Activated CD4-positive, alpha-beta memory T cell treated with anti-CD3 and anti-CD28 coated beads, Interleukin-2, amount 10 ng/mL, durations not matched to agents 7 days and 5 days (primary cell): ENCODE measurements around the gene IQCC. TPM values are rescaled to one million over a fixed set of nuclear protein-coding genes. Genes with fewer than 3 reads are reported as not detected.

ENCODE experiments used
- CTCF ChIA-PET: fragments of 350-600 bp; sonication (Branson Sonifier 250); formaldehyde crosslinking; loops from one replicate; lab custom pipeline; 2021; ENCODE audit warnings: antibody characterized with exemption, inconsistent platforms; lab: Charles Lee
- POLR2A ChIA-PET: fragments of 350-600 bp; sonication (Branson Sonifier 250); formaldehyde crosslinking; loops from one replicate; lab custom pipeline; 2021; ENCODE audit warnings: antibody characterized with exemption; lab: Charles Lee
- DNase-seq: peaks from one replicate; pipeline ENCODE4 v3.0.0-alpha.2; 2020
- H3K27ac Mint-ChIP-seq: one replicate; pipeline ENCODE4 v1.8.0; 2021; ENCODE audit warnings: mild to moderate bottlenecking, mixed read lengths
- H3K27me3 Mint-ChIP-seq: one replicate; pipeline ENCODE4 v1.8.0; 2021; ENCODE audit warnings: mixed read lengths
- H3K36me3 Mint-ChIP-seq: one replicate; pipeline ENCODE4 v1.8.0; 2021; ENCODE audit warnings: low read depth, mixed read lengths
- H3K4me1 Mint-ChIP-seq: one replicate; pipeline ENCODE4 v1.8.0; 2021; ENCODE audit warnings: mixed read lengths
- H3K4me3 Mint-ChIP-seq: one replicate; pipeline ENCODE4 v1.8.0; 2021; ENCODE audit warnings: mild to moderate bottlenecking, mixed read lengths
- H3K9me3 Mint-ChIP-seq: one replicate; pipeline ENCODE4 v1.8.0; 2021; ENCODE audit warnings: mixed read lengths
- total RNA-seq, 2 experiments: library from RNA; stranded (reverse); gene quantifications; one replicate each; pipeline ENCODE4 v1.2.3, GENCODE V29; 2021

IQCC gene
- total RNA-seq, 2 experiments from 2014 or later, result 3.7 to 3.8 TPM

DNA sequence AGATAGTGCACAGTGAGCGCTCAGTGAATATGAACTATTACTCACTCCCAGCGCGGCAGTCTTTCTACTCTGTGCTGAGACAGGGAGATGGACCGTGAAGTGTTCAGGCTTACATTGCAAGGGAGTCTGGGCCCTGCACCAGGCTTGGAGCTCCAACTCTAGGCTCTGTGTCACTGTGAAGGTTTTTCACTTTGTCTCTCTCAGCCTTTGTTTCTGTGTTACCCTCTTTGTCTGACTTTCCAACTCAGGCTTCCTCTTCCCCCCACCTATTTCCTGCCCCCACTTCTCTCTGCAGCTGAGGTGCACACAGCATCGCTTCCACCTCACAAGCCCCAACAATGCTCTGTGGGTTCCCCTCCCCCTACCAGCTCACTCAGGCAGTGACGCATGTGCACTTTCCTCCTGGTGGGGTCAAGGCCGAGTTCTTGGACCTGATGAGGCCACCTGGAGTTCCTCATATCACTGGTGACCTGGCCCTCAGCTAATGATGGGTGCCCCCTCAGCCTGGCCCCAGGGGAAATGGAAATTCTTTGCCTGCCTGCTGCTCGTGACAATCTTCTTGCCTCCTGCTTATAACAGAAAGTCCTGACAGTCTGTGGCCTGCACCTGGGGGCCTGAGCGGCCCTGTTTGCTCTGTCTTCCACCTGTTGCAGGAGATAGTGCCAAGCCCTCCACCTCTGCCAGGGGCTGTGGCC is 44.5 kb downstream of the IQCC start:
- H3K36me3 Mint-ChIP-seq, result peaks cover 40% of the 10 kb centered on the region
- ChIA-PET POLR2A (interaction anchor here (1.0 to 11.5 kb wide), 23 partner anchors 10 to 401 kb away, joined by 3 to 156 read pairs (median 11); partner anchors contain the start of genes HDAC1, IQCC, KPNA6 and MARCKSL1), CTCF (interaction anchor here (0.6 to 8.4 kb wide), 14 partner anchors 9 to 701 kb away, joined by 3 to 73 read pairs (median 8); partner anchors contain the start of genes EIF3I, HDAC1, IQCC and MARCKSL1)
- peak; percentile 88 for DNase-seq
- H3K9me3 Mint-ChIP-seq, result no peaks in the 10 kb centered on the region
- H3K4me3 Mint-ChIP-seq, result peak overlapping the region; percentile 98
- peak overlapping the region; percentile 99 for H3K27ac Mint-ChIP-seq
- peaks cover 53% of the 10 kb centered on the region for H3K4me1 Mint-ChIP-seq
- H3K27me3 Mint-ChIP-seq, result no peaks in the 10 kb centered on the region

DNA sequence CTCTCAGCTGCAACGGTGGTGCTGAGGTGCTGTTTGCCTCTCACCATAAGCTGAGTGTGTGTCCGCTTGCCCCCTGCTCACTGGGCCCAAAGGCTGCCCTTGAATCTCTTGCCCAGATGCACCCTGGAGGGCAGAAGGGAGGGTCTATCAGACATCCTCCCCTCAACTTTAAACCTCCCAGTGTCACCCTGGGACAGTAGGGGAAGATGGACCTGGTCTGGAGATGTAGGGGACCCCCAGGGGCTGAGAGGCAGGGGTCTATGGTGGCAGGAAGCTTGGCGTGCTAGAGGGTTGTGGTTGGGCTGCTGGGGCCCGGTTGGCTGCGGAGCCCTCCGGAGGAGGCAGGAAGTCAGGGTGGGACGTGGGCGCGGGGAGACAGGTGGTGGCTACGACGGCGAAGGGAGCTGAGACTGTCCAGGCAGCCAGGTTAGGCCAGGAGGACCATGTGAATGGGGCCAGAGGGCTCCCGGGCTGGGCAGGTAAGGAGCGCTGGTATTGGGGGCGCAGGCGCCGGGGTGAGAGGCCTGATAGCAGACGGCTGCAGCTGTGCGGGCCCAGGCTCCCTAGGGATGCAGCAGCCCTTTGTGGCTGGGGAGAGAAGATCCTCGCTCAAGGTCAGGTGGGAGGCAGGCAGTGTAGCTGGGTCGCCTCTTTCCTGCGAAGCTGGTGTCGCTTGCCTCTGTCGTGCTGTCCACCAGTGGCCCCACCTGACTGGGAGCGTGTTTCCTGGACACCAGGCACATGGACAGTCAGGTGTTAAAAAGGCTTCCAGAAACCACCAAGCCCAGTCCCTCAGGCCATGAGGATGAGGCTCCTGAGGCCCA is 45.6 kb downstream of the IQCC start, which contains the start of gene LCK:
TSS of gene LCK (plus strand) at position 373 of the 824 bp plus-strand sequence. CDS start 23,065 bp downstream, outside the sequence.
- H3K36me3 Mint-ChIP-seq, result peaks cover 46% of the 10 kb centered on the region
- peak; percentile 77 for DNase-seq
- peaks cover 58% of the 10 kb centered on the region for H3K4me1 Mint-ChIP-seq
- H3K27me3 Mint-ChIP-seq, result no peaks in the 10 kb centered on the region
- H3K9me3 Mint-ChIP-seq, result no peaks in the 10 kb centered on the region
- CTCF ChIA-PET, result interaction anchor here (0.8 to 8.4 kb wide), 6 partner anchors 11 to 134 kb away, joined by 3 to 73 read pairs (median 21); partner anchors contain the start of genes EIF3I, HDAC1 and TMEM234
- H3K4me3 Mint-ChIP-seq, result peak within 1 kb of the TSS; percentile 98
- POLR2A ChIA-PET, result interaction anchor here (0.9 to 11.5 kb wide), 23 partner anchors 11 to 400 kb away, joined by 3 to 156 read pairs (median 9); partner anchors contain the start of genes BSDC1, HDAC1, IQCC and KHDRBS1
- H3K27ac Mint-ChIP-seq, result peak within 1 kb of the TSS; percentile 99

DNA sequence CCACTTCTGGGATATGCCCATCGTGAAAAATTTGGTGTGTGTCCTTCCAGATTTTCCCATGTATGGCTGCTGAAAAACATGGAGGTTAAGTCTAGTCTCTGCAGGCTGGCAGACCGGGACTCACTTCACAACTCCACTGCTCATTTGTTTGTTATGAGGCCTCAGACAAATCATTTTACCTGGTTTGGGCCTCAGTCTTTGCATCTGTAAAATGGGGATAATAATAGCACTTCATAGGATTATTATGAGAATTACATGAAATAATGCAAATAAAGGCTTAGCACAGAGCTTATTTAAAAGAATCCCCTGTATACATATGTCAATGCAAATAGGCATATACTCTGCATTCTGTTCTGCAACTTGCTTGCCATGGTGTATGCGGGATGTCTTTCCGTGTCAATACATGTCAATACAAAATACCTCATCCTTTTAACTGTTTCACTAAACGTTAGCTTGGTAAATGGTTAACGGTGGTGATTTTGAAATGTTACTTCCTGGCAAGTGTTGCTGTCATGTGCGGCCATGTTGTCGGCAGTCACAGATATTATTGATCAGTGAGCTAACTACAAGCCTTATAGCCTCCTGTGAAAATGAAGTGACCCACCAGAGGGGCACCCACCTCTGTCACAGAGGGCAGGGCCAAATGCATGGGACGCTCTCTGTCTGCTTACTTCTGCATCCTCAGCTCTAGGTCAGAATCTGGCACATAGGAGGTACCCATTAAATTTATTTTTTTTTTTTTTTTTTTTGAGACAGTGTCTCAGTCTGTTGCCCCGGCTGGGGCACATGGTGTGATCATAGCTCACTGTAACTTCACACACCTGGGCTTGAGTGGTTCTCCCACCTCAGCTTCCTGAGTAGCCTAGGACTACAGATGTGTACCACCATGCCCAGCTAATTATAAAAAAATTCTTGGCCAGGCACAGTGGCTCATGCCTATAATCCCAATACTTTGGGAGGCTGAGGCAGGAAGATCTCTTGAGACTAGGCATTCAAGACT is 49.9 kb downstream of the IQCC start:
- peak overlapping the region; percentile 93 for H3K27ac Mint-ChIP-seq
- H3K4me1 Mint-ChIP-seq, result peaks cover 45% of the 10 kb centered on the region
- H3K4me3 Mint-ChIP-seq, result peak overlapping the region; percentile 98
- DNase-seq, result peak; percentile 55
- ChIA-PET CTCF (interaction anchor here (0.6 to 8.4 kb wide), 11 partner anchors 12 to 1550 kb away, joined by 3 to 73 read pairs (median 4); partner anchors contain the start of gene MARCKSL1), POLR2A (interaction anchor here (1.0 to 11.5 kb wide), 24 partner anchors 8 to 320 kb away, joined by 3 to 156 read pairs (median 6); partner anchors contain the start of genes EIF3I, FAM167B, HDAC1 and IQCC)
- peaks cover 72% of the 10 kb centered on the region for H3K36me3 Mint-ChIP-seq
- H3K9me3 Mint-ChIP-seq, result no peaks in the 10 kb centered on the region
- no peaks in the 10 kb centered on the region for H3K27me3 Mint-ChIP-seq

DNA sequence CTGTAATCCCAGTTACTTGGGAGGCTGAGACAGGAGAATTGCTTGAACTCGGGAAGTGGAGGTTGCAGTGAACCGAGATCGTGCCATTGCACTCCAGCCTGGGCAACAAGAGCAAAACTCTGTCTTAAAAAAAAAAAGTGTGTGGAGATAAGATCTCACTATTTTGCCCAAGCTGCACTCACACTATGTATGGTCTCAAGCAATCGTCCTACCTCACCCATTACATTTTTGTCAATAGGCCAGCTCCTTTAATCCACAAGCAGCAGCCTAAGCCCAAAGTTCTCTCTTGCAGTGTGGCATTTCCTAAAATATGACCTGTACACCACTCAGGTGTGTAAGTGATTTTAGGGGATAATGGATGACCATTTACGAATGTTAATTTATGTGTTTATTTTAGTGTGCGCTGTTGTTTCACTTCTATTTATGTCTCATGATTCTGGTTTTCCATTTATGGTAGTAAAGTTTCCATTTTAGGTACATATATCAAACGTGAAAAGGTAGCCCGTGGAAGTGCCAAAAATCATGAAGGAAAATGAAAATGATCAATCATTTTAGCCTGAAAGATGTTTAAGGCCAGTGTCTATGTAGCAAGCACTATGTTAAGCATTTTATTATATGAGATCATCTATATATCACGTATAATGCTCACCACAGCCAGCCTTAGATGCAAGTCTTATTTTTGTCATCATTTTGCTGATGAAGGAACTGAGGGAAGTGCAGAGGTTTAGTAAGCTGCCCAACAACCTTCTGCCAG is 51.2 kb downstream of the IQCC start:
- Mint-ChIP-seq H3K9me3 (no peaks in the 10 kb centered on the region), H3K4me3 (peak overlapping the region; percentile 68), H3K27me3 (no peaks in the 10 kb centered on the region), H3K36me3 (peaks cover 73% of the 10 kb centered on the region), H3K27ac (peak overlapping the region; percentile 90), H3K4me1 (peaks cover 41% of the 10 kb centered on the region)
- ChIA-PET CTCF (interaction anchor here (0.6 to 1.9 kb wide), 4 partner anchors 9 to 41 kb away, joined by 3 to 14 read pairs (median 4); no protein-coding TSS in a partner anchor), POLR2A (interaction anchor here (0.6 to 12.2 kb wide), 13 partner anchors 5 to 80 kb away, joined by 3 to 156 read pairs (median 14); partner anchors contain the start of genes FAM167B, HDAC1, IQCC and LCK)
- no peak for DNase-seq

DNA sequence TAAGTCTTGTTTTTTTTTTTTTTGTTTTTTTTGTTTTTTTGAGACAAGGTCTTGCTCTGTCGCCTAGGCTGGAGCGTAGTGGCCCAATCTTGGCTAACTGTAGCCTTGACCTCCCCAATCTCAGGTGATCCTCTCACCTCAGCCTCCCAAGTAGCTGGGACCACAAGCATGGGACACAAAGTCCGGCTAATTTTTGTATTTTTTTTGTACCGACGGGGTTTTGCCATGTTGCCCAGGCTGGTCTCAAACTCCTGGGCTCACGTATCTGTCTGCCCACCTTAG is 51.7 kb downstream of the IQCC start:
- H3K27me3 Mint-ChIP-seq, result no peaks in the 10 kb centered on the region
- H3K36me3 Mint-ChIP-seq, result peaks cover 68% of the 10 kb centered on the region
- H3K9me3 Mint-ChIP-seq, result no peaks in the 10 kb centered on the region
- CTCF ChIA-PET, result interaction anchor here (1.1 kb wide), 1 partner anchor 17 kb away, joined by 3 read pairs; no protein-coding TSS in a partner anchor
- POLR2A ChIA-PET, result interaction anchor here (0.6 to 12.2 kb wide), 6 partner anchors 6 to 34 kb away, joined by 3 to 156 read pairs (median 32); partner anchors contain the start of genes FAM167B, HDAC1 and LCK
- H3K27ac Mint-ChIP-seq, result peak overlapping the region; percentile 90
- H3K4me3 Mint-ChIP-seq, result peak overlapping the region; percentile 68
- no peak for DNase-seq
- H3K4me1 Mint-ChIP-seq, result peaks cover 42% of the 10 kb centered on the region

Other genes starting within 250 kb of the IQCC start
- 100 to 1,000 TPM; 168 to 169 TPM for gene KHDRBS1, start 191.8 kb upstream of the IQCC start, total RNA-seq
- 10 to 100 TPM; 24.5 to 28.0 TPM for gene TMEM39B, start 132.7 kb upstream of the IQCC start, total RNA-seq
- 10 to 100 TPM; 64.3 to 65.1 TPM for gene KPNA6, start 97.6 kb upstream of the IQCC start, total RNA-seq
- 10 to 100 TPM; 79.8 to 81.2 TPM for gene TXLNA, start 26.0 kb upstream of the IQCC start, total RNA-seq
- gene CCDC28B, start 5.1 kb upstream of the IQCC start, total RNA-seq, result 10 to 100 TPM; 20.2 to 23.5 TPM
- under 1 TPM in 1 of 2 experiments, not detected in 1; 0.13 TPM for gene DCDC2B, start 3.4 kb downstream of the IQCC start, total RNA-seq
- 10 to 100 TPM; 15.3 to 16.4 TPM for gene TMEM234, start 16.7 kb downstream of the IQCC start, total RNA-seq
- gene EIF3I, start 16.7 kb downstream of the IQCC start, total RNA-seq, result 100 to 1,000 TPM; 161 to 172 TPM
- gene FAM167B, start 41.6 kb downstream of the IQCC start, total RNA-seq, result 1 to 10 TPM in 1 of 2 experiments, under 1 TPM in 1; 0.78 to 1.1 TPM
- gene LCK, start 45.6 kb downstream of the IQCC start, total RNA-seq, result 100 to 1,000 TPM; 469 to 474 TPM
- 100 to 1,000 TPM; 180 to 185 TPM for gene HDAC1, start 86.4 kb downstream of the IQCC start, total RNA-seq
- gene MARCKSL1, start 130.6 kb downstream of the IQCC start, total RNA-seq, result 10 to 100 TPM; 26.4 to 27.9 TPM
- 10 to 100 TPM; 10.6 to 11.8 TPM for gene FAM229A, start 156.8 kb downstream of the IQCC start, total RNA-seq
- gene TSSK3, start 156.9 kb downstream of the IQCC start, total RNA-seq, result 1 to 10 TPM in 1 of 2 experiments, under 1 TPM in 1; 0.70 to 1.0 TPM
- gene BSDC1, start 188.8 kb downstream of the IQCC start, total RNA-seq, result 10 to 100 TPM; 52.5 to 52.6 TPM